Esophagus squamous epithelium (tissue), 4 donors: ENCODE measurements around the gene FSTL4.

Experiments
- POLR2A ChIP-seq, 4 donors: fragments of 450-650 bp; IDR thresholded peaks; one replicate each; pipeline ENCODE4 v1.6.1; 2017; ENCODE audit warnings: antibody characterized with exemption in 4 of 4, mild to moderate bottlenecking in 4 of 4, moderate library complexity in 3 of 4
- TF ChIP-seq, protein P1 (sequence below), 6 experiments: fragments of 450-650 bp in 4 of 6; fragments of 200-600 bp in 2 of 6; sonication (generic) in 2 of 6; IDR thresholded peaks; one replicate each; pipeline ENCODE4 v1.5.1; 2016 to 2019; ENCODE audit warnings: antibody characterized with exemption in 6 of 6, mild to moderate bottlenecking in 4 of 6, moderate library complexity in 4 of 6

DNA sequence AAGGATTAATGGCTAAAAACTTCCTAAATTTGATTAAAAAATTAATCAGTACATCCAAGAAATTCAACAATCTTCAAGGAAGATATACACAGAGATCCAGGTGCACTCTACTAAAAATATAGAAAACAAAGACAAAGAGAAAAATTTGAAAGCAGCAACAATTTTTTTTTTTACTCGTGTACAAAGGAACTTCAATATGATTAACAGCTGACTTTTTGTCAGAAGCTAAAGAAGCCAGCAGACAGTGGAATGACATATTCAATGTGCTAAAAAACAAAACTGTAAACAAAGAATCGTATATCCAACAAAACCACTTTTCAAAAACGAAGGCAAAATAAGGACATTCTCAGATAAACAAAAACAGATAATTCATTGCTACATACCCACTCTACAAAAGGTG is 234.6 kb downstream of the FSTL4 start:
- no peak for TF ChIP-seq POLR2A (IDR thresholded peaks at IDR 0.05)
- TF ChIP-seq, protein P1, sequence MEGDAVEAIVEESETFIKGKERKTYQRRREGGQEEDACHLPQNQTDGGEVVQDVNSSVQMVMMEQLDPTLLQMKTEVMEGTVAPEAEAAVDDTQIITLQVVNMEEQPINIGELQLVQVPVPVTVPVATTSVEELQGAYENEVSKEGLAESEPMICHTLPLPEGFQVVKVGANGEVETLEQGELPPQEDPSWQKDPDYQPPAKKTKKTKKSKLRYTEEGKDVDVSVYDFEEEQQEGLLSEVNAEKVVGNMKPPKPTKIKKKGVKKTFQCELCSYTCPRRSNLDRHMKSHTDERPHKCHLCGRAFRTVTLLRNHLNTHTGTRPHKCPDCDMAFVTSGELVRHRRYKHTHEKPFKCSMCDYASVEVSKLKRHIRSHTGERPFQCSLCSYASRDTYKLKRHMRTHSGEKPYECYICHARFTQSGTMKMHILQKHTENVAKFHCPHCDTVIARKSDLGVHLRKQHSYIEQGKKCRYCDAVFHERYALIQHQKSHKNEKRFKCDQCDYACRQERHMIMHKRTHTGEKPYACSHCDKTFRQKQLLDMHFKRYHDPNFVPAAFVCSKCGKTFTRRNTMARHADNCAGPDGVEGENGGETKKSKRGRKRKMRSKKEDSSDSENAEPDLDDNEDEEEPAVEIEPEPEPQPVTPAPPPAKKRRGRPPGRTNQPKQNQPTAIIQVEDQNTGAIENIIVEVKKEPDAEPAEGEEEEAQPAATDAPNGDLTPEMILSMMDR (IDR thresholded peaks at IDR 0.05), result no peak
